Measurements from ENCODE around the gene HARBI1.
A peak's percentile ranks its signal among the peaks of the same experiment; 100 is the strongest.

The HARBI1 gene

GRCh38 chr11:46637546-46637945 lies 20.5 kb upstream of the HARBI1 start:
- no peak overlapping the region for H3K4me3 ChIP-seq (ENCODE audit: low read depth, low read length)
- no peak for DNase-seq (ENCODE audit: low read depth)

- H3K4me3 ChIP-seq (ENCODE audit: low read depth, low read length), result no peak overlapping the region
Observed at GRCh38 chr11:46635557-46636139, 18.6 kb upstream of the HARBI1 start.

GRCh38 chr11:46633291-46634217 lies 16.5 kb upstream of the HARBI1 start:
- H3K4me3 ChIP-seq (ENCODE audit: low read depth, low read length), result no peak overlapping the region
- no peak for DNase-seq (ENCODE audit: low read depth)

More at GRCh38 chr11:46635557-46636139, 18.6 kb upstream of the HARBI1 start:
- DNase-seq (ENCODE audit: low read depth), result no peak

- DNase-seq (ENCODE audit: low read depth), result no peak
- H3K4me3 ChIP-seq (ENCODE audit: low read depth, low read length), result no peak overlapping the region
Observed at GRCh38 chr11:46632502-46632901, 15.5 kb upstream of the HARBI1 start.

- H3K4me3 ChIP-seq (ENCODE audit: low read depth, low read length), result no peak overlapping the region
- no peak for DNase-seq (ENCODE audit: low read depth)
Observed at GRCh38 chr11:46631676-46632075, 14.6 kb upstream of the HARBI1 start.

- H3K4me3 ChIP-seq (ENCODE audit: low read depth, low read length), result no peak overlapping the region
- DNase-seq (ENCODE audit: low read depth), result no peak
Observed at GRCh38 chr11:46630237-46630636, 13.2 kb upstream of the HARBI1 start.

GRCh38 chr11:46628961-46629360 lies 11.9 kb upstream of the HARBI1 start:
- DNase-seq (ENCODE audit: low read depth), result no peak
- H3K4me3 ChIP-seq (ENCODE audit: low read depth, low read length), result no peak overlapping the region

- DNase-seq (ENCODE audit: low read depth), result no peak
- no peak overlapping the region for H3K4me3 ChIP-seq (ENCODE audit: low read depth, low read length)
Observed at GRCh38 chr11:46625406-46625805, 8.4 kb upstream of the HARBI1 start.

- peak overlapping the region; percentile 84 for H3K4me3 ChIP-seq (ENCODE audit: low read depth, low read length)
- DNase-seq (ENCODE audit: low read depth), result no peak
Observed at GRCh38 chr11:46618837-46619236, 1.8 kb upstream of the HARBI1 start.

- no peak for DNase-seq (ENCODE audit: low read depth)
- H3K4me3 ChIP-seq (ENCODE audit: low read depth, low read length), result peak overlapping the region; percentile 84
Observed at GRCh38 chr11:46617972-46618314, 916 bp upstream of the HARBI1 start.

GRCh38 chr11:46616551-46617133 lies 385 bp downstream of the HARBI1 start:
- DNase-seq (ENCODE audit: low read depth), result no peak
- H3K4me3 ChIP-seq (ENCODE audit: low read depth, low read length), result peak overlapping the region; percentile 84

- no peak for DNase-seq (ENCODE audit: low read depth)
- no peak overlapping the region for H3K4me3 ChIP-seq (ENCODE audit: low read depth, low read length)
Observed at GRCh38 chr11:46615756-46616155, 1.3 kb downstream of the HARBI1 start.

- no peak overlapping the region for H3K4me3 ChIP-seq (ENCODE audit: low read depth, low read length)
- DNase-seq (ENCODE audit: low read depth), result no peak
Observed at GRCh38 chr11:46612326-46612725, 4.7 kb downstream of the HARBI1 start.

GRCh38 chr11:46611526-46612304 lies 5.3 kb downstream of the HARBI1 start:
- no peak for DNase-seq (ENCODE audit: low read depth)
- no peak overlapping the region for H3K4me3 ChIP-seq (ENCODE audit: low read depth, low read length)

GRCh38 chr11:46609386-46609785 lies 7.6 kb downstream of the HARBI1 start:
- no peak overlapping the region for H3K4me3 ChIP-seq (ENCODE audit: low read depth, low read length)
- DNase-seq (ENCODE audit: low read depth), result no peak

- H3K4me3 ChIP-seq (ENCODE audit: low read depth, low read length), result no peak overlapping the region
- no peak for DNase-seq (ENCODE audit: low read depth)
Observed at GRCh38 chr11:46607516-46607915, 9.5 kb downstream of the HARBI1 start.

GRCh38 chr11:46604796-46605195 lies 12.2 kb downstream of the HARBI1 start:
- H3K4me3 ChIP-seq (ENCODE audit: low read depth, low read length), result no peak overlapping the region
- DNase-seq (ENCODE audit: low read depth), result no peak

GRCh38 chr11:46603704-46604308 lies 13.2 kb downstream of the HARBI1 start:
- H3K4me3 ChIP-seq (ENCODE audit: low read depth, low read length), result no peak overlapping the region
- no peak for DNase-seq (ENCODE audit: low read depth)

GRCh38 chr11:46601129-46601528 lies 15.9 kb downstream of the HARBI1 start:
- H3K4me3 ChIP-seq (ENCODE audit: low read depth, low read length), result no peak overlapping the region
- no peak for DNase-seq (ENCODE audit: low read depth)

Data from skeletal muscle cell (primary cell).